Prostate gland (tissue), 2 donors: ENCODE data around the gene ADGRD1. TPM values are rescaled to one million over a fixed set of nuclear protein-coding genes. Genes with fewer than 3 reads are reported as not detected.

Experiments
- DNase-seq: peaks from one replicate; pipeline ENCODE4 v3.0.0-alpha.2; 2019; ENCODE audit warnings: low spot score
- H3K27ac ChIP-seq, 2 donors: fragments of 200-600 bp; sonication (generic); 2 replicates each; pipeline ENCODE4 v1.5.1; 2017 to 2019
- H3K27me3 ChIP-seq: fragments of 200-600 bp; sonication (generic); replicated peaks from 2 replicates; pipeline ENCODE4 v1.5.1; 2019; ENCODE audit not compliant: insufficient read depth
- H3K36me3 ChIP-seq, 2 donors: fragments of 200-600 bp; sonication (generic); 1 replicate in 1 of 2; 2 replicates in 1 of 2; pipeline versions ENCODE4 v1.5.1 to v1.8.1; 2017 to 2019
- H3K4me1 ChIP-seq: fragments of 200-600 bp; sonication (generic); replicated peaks from 2 replicates; pipeline ENCODE4 v1.5.1; 2019
- H3K4me3 ChIP-seq, 2 donors: fragments of 200-600 bp; sonication (generic); 2 replicates each; pipeline ENCODE4 v1.5.1; 2017 to 2019
- H3K9me3 ChIP-seq: fragments of 200-600 bp; sonication (generic); 2 replicates; pipeline ENCODE4 v1.5.1; 2017
- CTCF ChIP-seq, 4 experiments: fragments of 200-600 bp in 2 of 4; fragments of 450-650 bp in 2 of 4; sonication (generic) in 2 of 4; IDR thresholded peaks; 1 replicate in 3 of 4; 2 replicates in 1 of 4; pipeline ENCODE4 v1.5.1; 2016 to 2019; ENCODE audit warnings: antibody characterized with exemption in 4 of 4, mild to moderate bottlenecking in 2 of 4, moderate library complexity in 2 of 4
- POLR2A ChIP-seq: fragments of 450-650 bp; IDR thresholded peaks from one replicate; pipeline ENCODE4 v1.6.1; 2016; ENCODE audit warnings: antibody characterized with exemption, mild to moderate bottlenecking
- POLR2AphosphoS5 ChIP-seq: sonication (generic); formaldehyde crosslinking; IDR thresholded peaks from one replicate; pipeline ENCODE4 v1.6.1; 2017; ENCODE audit warnings: antibody characterized with exemption
- WGBS: methylation state at CpG from one replicate; pipeline ENCODE4 v1.1.5; 2018; 5-methylcytosine and 5-hydroxymethylcytosine counted together
- intact Hi-C: fragments of 100-400 bp; cut with DNase I; formaldehyde crosslinking; loops from one replicate; pipeline ENCODE4 v1.14.2; 2022
- total RNA-seq, 2 donors: library from RNA; depleted of rRNA; stranded (reverse); fragments of >200 nt; gene quantifications; one replicate each; pipeline ENCODE4 v1.1.0, GENCODE V29; 2016

ADGRD1 gene
- total RNA-seq, 2 donors from 2014 or later, result 4.3 to 20.9 TPM

DNA sequence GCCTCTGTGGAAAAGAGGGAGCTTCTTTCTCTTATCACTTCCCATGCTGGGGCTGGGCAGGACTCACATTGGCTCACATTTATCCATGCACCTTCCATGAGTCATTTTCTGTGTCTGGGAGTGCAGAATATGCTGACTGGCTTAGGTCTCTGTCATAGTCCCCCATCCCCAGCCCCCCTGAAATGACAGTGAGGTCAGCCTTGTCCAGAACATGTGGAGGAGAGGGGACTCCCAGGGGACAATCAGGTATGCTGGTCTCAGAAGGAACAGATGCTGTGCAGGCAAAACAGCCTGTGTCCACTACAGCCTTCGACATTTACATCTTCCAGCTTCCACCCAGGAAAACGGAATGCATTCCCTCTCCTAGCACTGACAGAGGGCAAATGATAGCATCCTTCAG is 35.0 kb downstream of the ADGRD1 start:
- no peaks in the 10 kb centered on the region for H3K9me3 ChIP-seq
- DNase-seq, result no peak
- H3K27ac ChIP-seq, result no peak overlapping the region
- intact Hi-C loops, result no loop called here
- TF ChIP-seq CTCF (IDR thresholded peaks at IDR 0.05), result no peak
- TF ChIP-seq POLR2A, result no peak
- TF ChIP-seq POLR2AphosphoS5, result no peak
- no peaks in the 10 kb centered on the region for H3K36me3 ChIP-seq
- WGBS, result 87% methylated on average over 2 of the region's 2 CpGs
- H3K4me3 ChIP-seq, result no peak overlapping the region
- no peaks in the 10 kb centered on the region for H3K27me3 ChIP-seq
- H3K4me1 ChIP-seq, result no peaks in the 10 kb centered on the region

DNA sequence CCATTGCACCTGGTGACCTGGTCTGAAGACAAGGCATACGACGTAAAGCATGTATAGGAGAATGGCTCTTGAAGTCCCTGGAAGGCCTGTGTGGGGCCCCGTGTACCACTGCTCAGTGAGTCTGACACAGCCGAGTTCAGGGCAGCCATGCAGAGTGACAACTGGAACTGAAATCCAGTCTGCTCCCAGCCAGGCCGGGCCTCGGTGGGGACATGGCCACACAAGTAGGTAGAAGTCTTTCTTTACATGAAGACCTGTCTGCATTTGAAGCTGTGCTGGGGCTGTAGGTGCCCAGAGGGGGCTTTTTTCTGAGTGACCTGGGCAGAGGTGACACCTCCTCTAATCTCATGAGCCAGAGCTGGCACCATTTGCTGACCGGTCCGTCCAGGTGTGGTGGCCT is 35.7 kb downstream of the ADGRD1 start:
- TF ChIP-seq POLR2AphosphoS5 (no peak), CTCF (IDR thresholded peaks at IDR 0.05) (no peak), POLR2A (no peak)
- H3K4me3 ChIP-seq, result no peak overlapping the region
- no peaks in the 10 kb centered on the region for H3K36me3 ChIP-seq
- no peak overlapping the region for H3K27ac ChIP-seq
- 86% methylated on average over 8 of the region's 8 CpGs for WGBS
- intact Hi-C loops, result no loop called here
- DNase-seq, result no peak
- H3K9me3 ChIP-seq, result no peaks in the 10 kb centered on the region
- H3K27me3 ChIP-seq, result no peaks in the 10 kb centered on the region
- H3K4me1 ChIP-seq, result no peaks in the 10 kb centered on the region

DNA sequence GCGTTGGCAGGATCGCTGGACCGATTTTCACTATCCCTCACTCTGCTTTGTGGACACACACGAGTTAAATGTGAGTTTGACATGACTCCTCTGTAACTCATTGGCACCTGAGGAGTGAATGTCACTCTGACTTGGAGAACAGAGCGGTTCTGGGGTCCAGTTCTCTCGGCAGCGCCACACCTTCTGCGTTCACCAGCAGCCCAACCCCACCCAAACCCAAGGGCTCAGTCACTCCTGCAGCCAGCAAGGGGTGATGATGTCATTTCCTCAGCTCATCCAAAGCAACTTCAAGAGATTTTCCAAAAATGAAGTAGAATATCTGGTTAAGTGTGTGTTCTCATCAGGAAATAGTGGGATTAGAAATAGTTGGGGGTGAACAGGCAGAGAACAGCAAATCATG is 36.3 kb downstream of the ADGRD1 start:
- Histone ChIP-seq H3K4me1 (no peaks in the 10 kb centered on the region), H3K27me3 (no peaks in the 10 kb centered on the region), H3K36me3 (no peaks in the 10 kb centered on the region), H3K4me3 (no peak overlapping the region), H3K27ac (no peak overlapping the region), H3K9me3 (no peaks in the 10 kb centered on the region)
- no peak for DNase-seq
- TF ChIP-seq POLR2A, result no peak
- WGBS, result 89% methylated on average over 8 of the region's 8 CpGs
- intact Hi-C loops, result no loop called here

DNA sequence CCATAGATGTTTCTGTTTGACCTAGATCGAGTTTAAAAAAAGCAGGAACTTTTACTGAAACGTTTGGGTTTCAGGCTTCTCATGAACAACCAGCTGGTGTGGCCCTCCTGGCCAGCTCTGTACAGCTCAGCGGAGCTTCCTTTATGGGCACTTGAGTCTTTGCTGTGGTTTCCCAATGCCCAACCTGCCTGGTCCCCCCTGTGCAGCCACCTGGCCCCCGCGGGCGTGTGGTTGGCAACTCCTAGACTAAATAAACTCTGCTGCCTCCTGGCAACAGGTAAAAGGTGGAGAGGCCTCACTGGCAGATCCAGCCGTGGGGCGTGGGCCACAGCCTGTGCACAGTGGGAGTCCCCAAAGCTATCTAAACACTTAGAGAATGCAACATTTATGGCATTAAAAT is 38.7 kb downstream of the ADGRD1 start:
- 33% methylated on average over 8 of the region's 8 CpGs for WGBS
- no peak for TF ChIP-seq CTCF (IDR thresholded peaks at IDR 0.05)
- no peak for TF ChIP-seq POLR2A
- TF ChIP-seq POLR2AphosphoS5, result no peak
- no peak overlapping the region for H3K27ac ChIP-seq
- no peaks in the 10 kb centered on the region for H3K27me3 ChIP-seq
- intact Hi-C loops, result no loop called here
- H3K4me3 ChIP-seq, result no peak overlapping the region
- H3K9me3 ChIP-seq, result no peaks in the 10 kb centered on the region
- no peaks in the 10 kb centered on the region for H3K4me1 ChIP-seq
- no peaks in the 10 kb centered on the region for H3K36me3 ChIP-seq
- DNase-seq, result no peak

DNA sequence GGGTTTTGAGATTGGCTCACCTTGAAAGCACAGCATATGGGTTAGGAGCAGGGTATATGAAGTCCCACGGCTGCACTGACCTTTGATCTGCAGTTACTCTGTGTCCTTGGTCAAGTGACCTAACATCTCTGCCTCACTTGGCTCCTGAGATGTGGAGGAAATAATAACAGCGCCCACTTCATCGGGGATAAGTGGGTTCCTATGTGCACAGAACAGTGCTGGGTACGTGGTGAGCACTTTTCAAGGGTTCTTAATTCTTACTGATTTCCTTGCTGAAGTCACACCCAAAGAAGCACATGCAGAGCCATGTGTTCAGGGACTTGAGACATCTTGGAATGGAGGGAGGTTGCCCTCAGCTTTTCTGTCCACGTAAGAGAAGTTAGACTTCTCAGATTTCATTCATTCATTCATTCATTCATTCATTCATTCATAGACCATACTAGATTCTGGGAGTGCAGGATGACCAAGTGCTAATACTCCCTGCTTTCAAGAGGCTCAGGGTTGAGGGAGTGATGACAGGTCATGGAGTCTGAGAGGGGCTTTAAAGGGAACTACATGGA is 39.4 kb downstream of the ADGRD1 start:
- TF ChIP-seq POLR2A, result no peak
- TF ChIP-seq POLR2AphosphoS5, result no peak
- no peak for TF ChIP-seq CTCF (IDR thresholded peaks at IDR 0.05)
- Histone ChIP-seq H3K9me3 (no peaks in the 10 kb centered on the region), H3K36me3 (no peaks in the 10 kb centered on the region), H3K4me3 (no peak overlapping the region), H3K27ac (no peak overlapping the region), H3K4me1 (no peaks in the 10 kb centered on the region), H3K27me3 (no peaks in the 10 kb centered on the region)
- intact Hi-C loops, result no loop called here
- WGBS, result 93% methylated on average over 5 of the region's 5 CpGs
- no peak for DNase-seq
